HepG2 (cell line): ENCODE results near the gene ITGB2. TPM values are rescaled to one million over a fixed set of nuclear protein-coding genes. Genes with fewer than 3 reads are reported as not detected.

Source experiments
- AKNA ChIP-seq: sonication (generic); formaldehyde crosslinking; IDR thresholded peaks from 2 replicates; pipeline ENCODE4 v1.4.0; 2020; ENCODE audit warnings: missing genetic modification reagents, borderline replicate concordance
- CSRNP2 ChIP-seq: sonication (generic); formaldehyde crosslinking; conservative IDR thresholded peaks from 2 replicates; pipeline ENCODE4 v1.8.0; 2022; ENCODE audit warnings: low read depth, missing genetic modification reagents
- EZH2 ChIP-seq: conservative IDR thresholded peaks from 2 replicates; pipeline ENCODE4 v1.6.1; 2012; ENCODE audit warnings: mild to moderate bottlenecking, low read depth, low read length, moderate library complexity
- FOSL2 ChIP-seq: sonication (generic); formaldehyde crosslinking; IDR thresholded peaks from 2 replicates; pipeline ENCODE4 v1.4.0; 2020; ENCODE audit warnings: missing genetic modification reagents
- GMEB1 ChIP-seq: sonication (generic); formaldehyde crosslinking; IDR thresholded peaks from 2 replicates; pipeline ENCODE4 v1.5.1; 2020; ENCODE audit warnings: missing genetic modification reagents, mild to moderate bottlenecking, borderline replicate concordance
- MXD4 ChIP-seq: IDR thresholded peaks from 2 replicates; pipeline ENCODE4 v1.6.1; 2016; ENCODE audit warnings: mild to moderate bottlenecking, missing biosample characterization, missing genetic modification reagents
- NFE2L2 ChIP-seq: fragments of 150-350 bp; IDR thresholded peaks from 2 replicates; pipeline ENCODE4 v1.6.1; 2014; ENCODE audit warnings: low read length
- RBAK ChIP-seq: sonication (generic); formaldehyde crosslinking; IDR thresholded peaks from 2 replicates; pipeline ENCODE4 v1.5.1; 2020; ENCODE audit warnings: mild to moderate bottlenecking, missing genetic modification reagents
- SIX1 ChIP-seq: sonication (generic); formaldehyde crosslinking; IDR thresholded peaks from 2 replicates; pipeline ENCODE4 v1.4.0; 2020; ENCODE audit warnings: missing genetic modification reagents, borderline replicate concordance
- TFDP2 ChIP-seq: sonication (generic); formaldehyde crosslinking; IDR thresholded peaks from 2 replicates; pipeline ENCODE4 v1.4.0; 2020; ENCODE audit warnings: missing genetic modification reagents
- ZFP91 ChIP-seq: sonication (generic); formaldehyde crosslinking; IDR thresholded peaks from 2 replicates; pipeline ENCODE4 v1.9.0; 2022; ENCODE audit warnings: missing genetic modification reagents, mild to moderate bottlenecking, borderline replicate concordance
- polyA plus RNA-seq, 8 experiments: library from polyadenylated mRNA; depleted of rRNA in 3 of 8; stranded (reverse) in 7 of 8; unstranded in 1 of 8; fragments of >200 nt; fragmentation: Illumina TruSeq in 4 of 8; extraction: Trizol in 4 of 8; gene quantifications; 2 replicates each; pipeline versions ENCODE4 v1.2.1 to v1.2.3, GENCODE V29; 2011 to 2016; ENCODE audit warnings: low read depth in 4 of 8, missing spikeins in 1 of 8, mixed read lengths in 1 of 8; ENCODE audit not compliant: insufficient read depth in 1 of 8
- total RNA-seq, 5 experiments: library from RNA; depleted of rRNA; stranded (reverse); fragments of >200 nt; fragmentation: Illumina TruSeq; extraction: Trizol; gene quantifications; 2 replicates each; pipeline ENCODE4 v1.2.3, GENCODE V29; 2016; ENCODE audit warnings: low read depth in 1 of 5

ITGB2 gene
- total and polyA plus RNA-seq, 2 of the 13 experiments (the other 11 are each of a cell fraction or from before 2014, with no cell fraction given), result 4.2 to 18.0 TPM

- no peak; the same call in 1 of the 2 replicates for TF ChIP-seq AKNA
- TF ChIP-seq NFE2L2, result no peak
- peak; percentile 50; the same call in 1 of the 2 replicates for TF ChIP-seq GMEB1
- no peak for TF ChIP-seq SIX1 (CRISPR knock-in tag)
- TF ChIP-seq ZFP91 (CRISPR knock-in tag), result no peak
- TF ChIP-seq CSRNP2 (CRISPR knock-in tag), result no peak
- no peak; the same call in 1 of the 2 replicates for TF ChIP-seq TFDP2 (CRISPR knock-in tag)
- TF ChIP-seq RBAK (CRISPR knock-in tag), result peak; percentile 83; the same call in 1 of the 2 replicates
- TF ChIP-seq MXD4 (CRISPR knock-in tag), result no peak
- TF ChIP-seq FOSL2, result peak; percentile 83
- no peak for TF ChIP-seq EZH2
Measured at GRCh38 chr21:44878053-44878982, 42.4 kb downstream of the ITGB2 start (continued).
